Thyroid gland (tissue), 4 donors: ENCODE data around the gene WWP2.

ENCODE experiments used
- POLR2A ChIP-seq, 2 donors: fragments of 450-650 bp; IDR thresholded peaks; one replicate each; pipeline ENCODE4 v1.6.1; 2017; ENCODE audit warnings: antibody characterized with exemption in 2 of 2, mild to moderate bottlenecking in 2 of 2, moderate library complexity in 1 of 2
- TF ChIP-seq, protein P1 (sequence below), 6 experiments: fragments of 200-600 bp in 3 of 6; fragments of 450-650 bp in 3 of 6; sonication (generic) in 3 of 6; IDR thresholded peaks; one replicate each; pipeline ENCODE4 v1.5.1; 2016 to 2019; ENCODE audit warnings: antibody characterized with exemption in 6 of 6, mild to moderate bottlenecking in 2 of 6, inconsistent platforms in 1 of 6, moderate library complexity in 1 of 6

- TF ChIP-seq, protein P1, sequence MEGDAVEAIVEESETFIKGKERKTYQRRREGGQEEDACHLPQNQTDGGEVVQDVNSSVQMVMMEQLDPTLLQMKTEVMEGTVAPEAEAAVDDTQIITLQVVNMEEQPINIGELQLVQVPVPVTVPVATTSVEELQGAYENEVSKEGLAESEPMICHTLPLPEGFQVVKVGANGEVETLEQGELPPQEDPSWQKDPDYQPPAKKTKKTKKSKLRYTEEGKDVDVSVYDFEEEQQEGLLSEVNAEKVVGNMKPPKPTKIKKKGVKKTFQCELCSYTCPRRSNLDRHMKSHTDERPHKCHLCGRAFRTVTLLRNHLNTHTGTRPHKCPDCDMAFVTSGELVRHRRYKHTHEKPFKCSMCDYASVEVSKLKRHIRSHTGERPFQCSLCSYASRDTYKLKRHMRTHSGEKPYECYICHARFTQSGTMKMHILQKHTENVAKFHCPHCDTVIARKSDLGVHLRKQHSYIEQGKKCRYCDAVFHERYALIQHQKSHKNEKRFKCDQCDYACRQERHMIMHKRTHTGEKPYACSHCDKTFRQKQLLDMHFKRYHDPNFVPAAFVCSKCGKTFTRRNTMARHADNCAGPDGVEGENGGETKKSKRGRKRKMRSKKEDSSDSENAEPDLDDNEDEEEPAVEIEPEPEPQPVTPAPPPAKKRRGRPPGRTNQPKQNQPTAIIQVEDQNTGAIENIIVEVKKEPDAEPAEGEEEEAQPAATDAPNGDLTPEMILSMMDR (IDR thresholded peaks at IDR 0.05), result no peak
- TF ChIP-seq POLR2A (IDR thresholded peaks at IDR 0.05), result no peak
Observed at GRCh38 chr16:69865701-69866100, 103.6 kb downstream of the WWP2 start.
